HuH-7 (cell line): ENCODE data around the gene RNF151.
"Not testable (repeated sequence)": the region's sequence is repeated elsewhere in the genome, so short reads cannot be mapped to it uniquely, and the experiment has no call there.

ENCODE experiments used
- DNase-seq: peaks from one replicate; pipeline ENCODE4 v3.0.0; 2011; ENCODE audit warnings: low spot score

The RNF151 gene

GRCh38 chr16:2008009-2008526 lies 41.4 kb downstream of the RNF151 start:
- DNase-seq = no peak

GRCh38 chr16:2008631-2009163 lies 42.0 kb downstream of the RNF151 start:
- DNase-seq = no peak

GRCh38 chr16:2009164-2009711 lies 42.6 kb downstream of the RNF151 start:
- DNase-seq = no peak

GRCh38 chr16:2009791-2010510 lies 43.3 kb downstream of the RNF151 start, which contains the start of gene ZNF598:
Gene ZNF598, minus strand, starts transcription at chr16:2009821.
- peak; percentile 86 for DNase-seq

- DNase-seq = not testable (repeated sequence)
Observed at GRCh38 chr16:2011726-2012125, 45.1 kb downstream of the RNF151 start.

- DNase-seq = no peak
Observed at GRCh38 chr16:2013527-2013926, 46.9 kb downstream of the RNF151 start.

- no peak for DNase-seq
Observed at GRCh38 chr16:2015117-2015946, 48.7 kb downstream of the RNF151 start.

- DNase-seq = no peak
Observed at GRCh38 chr16:2015947-2016208, 49.2 kb downstream of the RNF151 start.

GRCh38 chr16:2016407-2016922 lies 49.8 kb downstream of the RNF151 start:
- DNase-seq = no peak
